PC-3 (cell line): ENCODE results near the gene LIG4.

Experiments used
- EZH2 ChIP-seq: fragments of 300-600 bp; sonication (generic); IDR thresholded peaks from one replicate; pipeline ENCODE4 v1.6.1; 2017; ENCODE audit warnings: antibody characterized with exemption, mild to moderate bottlenecking, low read length; ENCODE audit not compliant: unreplicated experiment
- EZH2phosphoT487 ChIP-seq: fragments of 300-600 bp; sonication (generic); IDR thresholded peaks from 2 replicates; pipeline ENCODE4 v1.6.1; 2018; ENCODE audit warnings: mild to moderate bottlenecking, antibody characterized with exemption, low read length, borderline replicate concordance
- TF ChIP-seq, protein P1 (sequence below): fragments of 300-600 bp; sonication (generic); conservative IDR thresholded peaks from 2 replicates; pipeline ENCODE4 v1.5.1; 2017; ENCODE audit warnings: antibody characterized with exemption, low read depth, mild to moderate bottlenecking, low read length

DNA sequence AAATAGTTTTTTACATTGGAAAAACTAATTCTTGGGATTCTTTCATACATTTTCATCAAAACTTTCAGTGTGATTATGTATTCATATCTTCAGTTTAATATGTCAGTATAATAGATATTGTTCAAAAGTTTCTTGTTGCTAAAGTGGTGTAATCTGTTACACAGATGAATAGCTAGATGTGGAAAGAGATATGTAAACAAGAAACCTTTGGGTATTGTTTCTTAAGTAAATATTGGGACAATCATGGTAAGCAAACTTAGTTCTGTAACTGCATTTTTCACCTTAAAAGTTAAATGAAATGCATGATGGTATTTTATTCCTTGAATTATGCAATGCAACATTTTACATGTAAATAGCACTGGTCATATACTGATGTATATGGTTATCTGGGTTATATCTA lies 15.0 kb upstream of the LIG4 start:
- no peak for TF ChIP-seq EZH2phosphoT487
- TF ChIP-seq, protein P1, sequence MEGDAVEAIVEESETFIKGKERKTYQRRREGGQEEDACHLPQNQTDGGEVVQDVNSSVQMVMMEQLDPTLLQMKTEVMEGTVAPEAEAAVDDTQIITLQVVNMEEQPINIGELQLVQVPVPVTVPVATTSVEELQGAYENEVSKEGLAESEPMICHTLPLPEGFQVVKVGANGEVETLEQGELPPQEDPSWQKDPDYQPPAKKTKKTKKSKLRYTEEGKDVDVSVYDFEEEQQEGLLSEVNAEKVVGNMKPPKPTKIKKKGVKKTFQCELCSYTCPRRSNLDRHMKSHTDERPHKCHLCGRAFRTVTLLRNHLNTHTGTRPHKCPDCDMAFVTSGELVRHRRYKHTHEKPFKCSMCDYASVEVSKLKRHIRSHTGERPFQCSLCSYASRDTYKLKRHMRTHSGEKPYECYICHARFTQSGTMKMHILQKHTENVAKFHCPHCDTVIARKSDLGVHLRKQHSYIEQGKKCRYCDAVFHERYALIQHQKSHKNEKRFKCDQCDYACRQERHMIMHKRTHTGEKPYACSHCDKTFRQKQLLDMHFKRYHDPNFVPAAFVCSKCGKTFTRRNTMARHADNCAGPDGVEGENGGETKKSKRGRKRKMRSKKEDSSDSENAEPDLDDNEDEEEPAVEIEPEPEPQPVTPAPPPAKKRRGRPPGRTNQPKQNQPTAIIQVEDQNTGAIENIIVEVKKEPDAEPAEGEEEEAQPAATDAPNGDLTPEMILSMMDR: no peak
- no peak for TF ChIP-seq EZH2
